Activated CD8-positive, alpha-beta memory T cell treated with anti-CD3 and anti-CD28 coated beads, Interleukin-2, amount 50 U/mL, for 1 hour (primary cell): ENCODE data around the gene ELF1.
"Not testable (repeated sequence)": the region's sequence is repeated elsewhere in the genome, so short reads cannot be mapped to it uniquely, and the experiment has no call there.

Experiments
- DNase-seq: peaks from one replicate; pipeline ENCODE4 v3.0.0-alpha.2; 2020; ENCODE audit errors: extremely low read depth

The ELF1 gene

DNA sequence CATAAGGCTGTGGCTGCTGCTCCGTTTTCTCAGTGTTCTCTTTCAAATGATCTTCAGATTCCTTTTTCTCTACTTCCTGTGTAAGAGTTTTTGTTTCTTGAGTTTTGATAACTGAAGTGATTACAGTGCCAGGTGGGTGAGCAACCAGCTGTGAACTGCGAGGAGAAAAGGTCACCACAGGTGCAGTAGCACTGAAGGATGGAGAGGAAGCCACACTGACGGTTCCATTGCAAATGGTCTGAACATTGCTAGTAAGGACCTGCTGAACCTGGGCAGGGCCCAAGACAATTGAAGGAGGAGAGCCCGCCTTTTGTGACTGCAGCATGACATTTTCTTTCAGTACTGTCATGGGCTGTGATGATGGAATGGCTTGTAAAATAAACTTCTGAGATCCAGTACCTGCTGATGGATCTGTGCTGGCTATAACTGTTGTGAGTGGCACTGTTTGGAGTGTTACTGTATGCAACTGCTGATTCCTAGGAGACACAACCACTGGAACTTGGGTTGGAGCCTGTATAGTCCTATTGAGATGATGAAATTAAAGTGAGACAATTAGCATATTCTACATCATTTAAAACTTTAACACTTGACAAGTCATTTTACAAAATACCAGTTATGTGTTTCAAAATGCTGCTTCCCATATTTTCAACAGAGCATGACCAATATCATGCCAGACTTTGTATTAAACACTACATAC is 85.5 kb downstream of the ELF1 start:
- no peak for DNase-seq

GRCh38 chr13:40932252-40932651 is 86.9 kb downstream of the ELF1 start:
- no peak for DNase-seq

GRCh38 chr13:40931719-40932118 is 87.4 kb downstream of the ELF1 start:
- DNase-seq, result no peak

DNA sequence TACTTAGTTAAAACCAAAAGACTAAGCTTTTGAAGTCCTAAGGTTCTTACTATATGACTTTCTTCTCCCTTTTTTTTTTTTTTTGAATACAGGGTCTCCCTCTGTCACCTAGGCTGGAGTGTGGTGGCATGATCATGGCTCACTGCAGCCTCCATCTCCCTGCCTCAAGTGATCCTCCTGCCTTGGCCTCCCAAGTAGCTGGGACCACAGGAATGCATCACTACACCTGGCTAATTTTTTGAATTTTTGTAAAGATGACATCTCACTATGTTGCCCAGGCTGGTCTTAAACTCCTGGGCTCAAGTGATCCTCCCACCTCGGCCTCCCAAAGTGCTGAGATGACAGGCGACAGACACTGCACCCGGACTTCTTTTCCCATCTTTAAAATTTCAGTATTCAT is 89.2 kb downstream of the ELF1 start:
- DNase-seq, result not testable (repeated sequence)

GRCh38 chr13:40928980-40929379 is 90.1 kb downstream of the ELF1 start:
- no peak for DNase-seq

DNA sequence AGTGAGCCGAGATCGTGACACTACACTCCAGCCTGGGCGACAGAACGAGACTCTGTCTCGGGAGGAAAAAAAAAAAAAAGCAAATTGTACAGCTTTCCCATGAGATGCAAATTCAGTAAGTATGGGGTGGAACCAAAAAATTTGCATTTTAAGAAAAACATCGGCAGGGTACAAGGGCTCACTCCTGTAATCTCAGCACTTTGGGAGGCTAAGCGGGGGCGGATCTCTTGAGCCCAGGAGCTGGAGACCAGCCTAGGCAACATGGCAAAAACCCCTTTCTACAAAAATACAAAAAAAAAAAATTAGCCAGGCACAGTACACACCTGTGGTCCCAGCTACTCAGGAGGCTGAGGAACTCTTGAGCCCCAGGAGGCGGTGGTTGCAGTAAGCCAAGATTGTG is 91.2 kb downstream of the ELF1 start:
- no peak for DNase-seq

DNA sequence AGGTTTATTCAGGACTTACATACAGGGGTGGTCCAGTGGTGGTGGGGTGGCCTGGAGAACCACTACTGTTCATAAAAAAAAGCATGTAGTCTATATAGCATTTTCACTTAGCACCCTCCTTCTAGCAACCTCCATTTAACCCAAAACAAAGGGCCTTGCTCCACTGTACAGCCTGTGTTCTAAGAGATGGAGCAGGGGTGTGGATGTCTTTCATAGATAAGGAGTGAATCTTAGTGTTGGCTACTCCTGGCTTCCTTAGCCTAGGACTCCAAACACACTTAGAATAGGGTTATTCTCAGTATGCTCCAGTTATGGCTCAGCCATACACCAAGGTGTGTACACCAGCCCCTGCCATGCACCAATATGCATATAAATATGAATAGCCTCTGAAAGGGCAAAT is 95.2 kb downstream of the ELF1 start:
- no peak for DNase-seq

- DNase-seq, result no peak
Measured at GRCh38 chr13:40922437-40923040, 96.6 kb downstream of the ELF1 start.

- no peak for DNase-seq
Measured at GRCh38 chr13:40920826-40921225, 98.3 kb downstream of the ELF1 start.

GRCh38 chr13:40919901-40920300 is 99.2 kb downstream of the ELF1 start:
- DNase-seq, result not testable (repeated sequence)

DNA sequence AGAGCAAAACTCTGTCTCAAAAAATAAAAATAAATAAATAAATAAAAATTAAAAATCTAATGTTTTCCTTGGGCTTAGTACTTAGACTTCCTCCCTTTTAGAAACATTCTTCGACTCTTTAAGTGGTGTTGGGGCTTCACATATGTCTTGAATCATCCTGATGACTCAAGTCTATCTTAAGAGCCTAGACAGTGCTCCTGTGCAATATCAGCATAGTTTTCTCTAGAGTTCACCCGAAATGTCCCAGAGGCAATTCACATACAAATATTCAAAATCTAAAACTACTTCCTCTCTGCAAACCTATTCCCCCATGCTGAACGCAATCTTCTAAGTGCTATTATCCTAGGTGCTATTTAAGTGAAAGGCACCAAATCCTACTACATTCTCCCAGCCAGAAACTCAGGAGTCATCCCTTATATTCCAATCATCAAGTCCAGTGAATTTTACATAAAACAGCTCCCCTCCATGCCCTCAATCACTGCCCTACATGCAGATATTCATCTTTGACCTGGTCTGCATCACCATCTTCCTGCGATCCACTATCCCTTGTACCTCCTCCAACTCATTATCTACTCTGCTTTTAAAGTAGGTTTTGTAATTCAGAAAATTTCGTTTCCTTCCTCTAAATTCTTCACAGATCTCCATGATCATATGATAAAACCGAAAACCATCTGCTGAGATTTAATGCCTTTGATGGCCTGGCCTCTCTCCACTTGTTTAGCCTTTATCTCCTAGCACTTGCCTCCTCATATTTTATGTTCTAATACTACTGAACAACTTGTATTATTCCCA is 102.7 kb downstream of the ELF1 start:
- no peak for DNase-seq

DNA sequence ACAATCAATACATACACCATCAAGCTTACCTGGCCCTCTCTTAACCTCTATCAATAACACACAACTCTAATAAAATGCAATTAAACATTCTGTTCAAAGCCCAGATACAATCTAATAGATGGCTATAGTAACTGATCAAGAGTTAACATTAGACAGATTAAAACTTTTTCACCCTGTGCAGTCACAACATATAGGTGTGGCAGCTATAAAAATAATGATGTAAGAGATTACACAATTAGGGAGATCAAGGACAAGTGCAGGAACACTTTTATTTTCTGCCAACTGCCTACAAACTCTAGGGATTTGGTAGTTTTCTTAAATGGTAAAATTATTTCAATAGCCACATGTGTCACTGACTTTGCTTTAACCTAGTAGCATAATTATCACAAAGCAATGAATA is 104.3 kb downstream of the ELF1 start:
- DNase-seq, result not testable (repeated sequence)

DNA sequence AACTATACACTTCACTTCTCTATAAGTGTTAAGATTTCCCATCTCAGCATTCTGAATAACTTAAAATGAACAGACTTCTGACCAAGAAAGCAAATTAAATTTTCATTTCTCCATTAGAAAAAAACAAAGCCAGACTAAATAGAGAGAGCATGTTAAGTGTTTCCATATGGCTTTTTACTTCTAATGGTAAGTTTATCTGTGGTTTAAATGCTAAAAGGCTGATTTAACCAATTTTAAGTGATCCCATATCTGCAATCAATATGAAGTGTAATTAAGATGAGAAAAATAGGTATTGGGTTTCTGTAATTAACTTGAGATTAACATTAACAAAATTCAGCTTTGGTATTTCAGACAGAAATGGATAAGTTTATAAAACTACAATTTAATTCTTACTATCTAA is 107.8 kb downstream of the ELF1 start:
- no peak for DNase-seq

DNA sequence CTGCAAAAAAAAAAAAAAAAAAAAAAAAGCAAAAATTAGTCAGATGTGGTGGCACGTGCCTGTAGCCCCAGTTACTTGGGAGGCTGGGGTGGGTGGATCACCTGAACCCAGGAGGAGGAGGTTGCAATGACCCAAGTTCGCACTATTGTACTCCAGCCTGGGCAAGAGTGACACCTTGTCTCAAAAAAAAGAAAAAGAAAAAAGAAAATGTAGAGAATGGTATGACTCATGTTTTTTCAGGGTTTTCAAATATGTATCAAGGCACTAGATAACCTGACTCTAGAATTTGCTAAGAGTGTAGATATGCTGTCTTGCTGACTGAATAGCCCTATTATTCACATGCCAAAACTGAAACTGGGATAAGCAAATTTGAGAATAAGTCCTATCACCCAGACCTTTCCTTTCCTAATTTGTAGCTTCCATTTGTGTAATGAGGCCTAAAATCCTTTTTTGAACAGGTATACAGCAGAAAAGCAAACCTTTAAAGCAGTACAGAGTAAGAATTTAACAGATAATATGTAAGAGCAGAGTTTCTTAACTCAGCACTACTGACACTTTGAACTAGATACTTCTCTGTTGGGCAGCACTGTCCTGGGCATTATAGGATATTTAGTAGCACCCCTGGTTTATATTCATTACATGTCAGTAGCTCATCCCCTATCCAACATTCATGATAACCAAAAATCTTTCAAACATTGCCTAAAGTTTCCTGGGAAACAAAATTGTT is 108.6 kb downstream of the ELF1 start:
- DNase-seq, result no peak

GRCh38 chr13:40909541-40910200 is 109.4 kb downstream of the ELF1 start:
- DNase-seq, result not testable (repeated sequence)

GRCh38 chr13:40908546-40908945 is 110.6 kb downstream of the ELF1 start:
- no peak for DNase-seq

DNA sequence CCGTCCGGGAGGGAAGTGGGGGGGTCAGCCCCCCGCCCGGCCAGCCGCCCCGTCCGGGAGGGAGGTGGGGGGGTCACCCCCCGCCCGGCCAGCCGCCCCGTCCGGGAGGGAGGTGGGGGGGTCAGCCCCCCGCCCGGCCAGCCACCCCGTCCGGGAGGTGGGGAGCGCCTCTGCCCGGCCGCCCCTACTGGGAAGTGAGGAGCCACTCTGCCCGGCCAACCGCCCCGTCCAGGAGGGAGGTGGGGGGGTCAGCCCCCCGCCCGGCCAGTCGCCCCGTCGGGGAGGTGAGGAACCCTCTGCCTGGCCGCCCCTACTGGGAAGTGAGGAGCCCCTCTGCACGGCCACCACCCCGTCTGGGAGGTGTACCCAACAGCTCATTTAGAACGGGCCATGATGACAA is 118.1 kb downstream of the ELF1 start:
- DNase-seq, result not testable (repeated sequence)

DNA sequence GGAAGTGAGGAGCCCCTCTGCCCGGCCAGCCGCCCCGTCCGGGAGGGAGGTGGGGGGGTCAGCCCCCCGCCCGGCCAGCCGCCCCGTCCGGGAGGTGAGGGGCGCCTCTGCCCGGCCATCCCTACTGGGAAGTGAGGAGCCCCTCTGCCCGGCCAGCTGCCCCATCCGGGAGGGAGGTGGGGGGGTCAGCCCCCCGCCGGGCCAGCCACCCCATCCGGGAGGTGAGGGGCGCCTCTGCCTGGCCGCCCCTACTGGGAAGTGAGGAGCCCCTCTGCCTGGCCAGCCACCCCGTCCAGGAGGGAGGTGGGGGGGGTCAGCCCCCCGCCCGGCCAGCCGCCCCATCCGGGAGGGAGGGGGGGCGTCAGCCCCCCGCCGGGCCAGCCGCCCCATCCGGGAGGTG is 118.5 kb downstream of the ELF1 start:
- not testable (repeated sequence) for DNase-seq

DNA sequence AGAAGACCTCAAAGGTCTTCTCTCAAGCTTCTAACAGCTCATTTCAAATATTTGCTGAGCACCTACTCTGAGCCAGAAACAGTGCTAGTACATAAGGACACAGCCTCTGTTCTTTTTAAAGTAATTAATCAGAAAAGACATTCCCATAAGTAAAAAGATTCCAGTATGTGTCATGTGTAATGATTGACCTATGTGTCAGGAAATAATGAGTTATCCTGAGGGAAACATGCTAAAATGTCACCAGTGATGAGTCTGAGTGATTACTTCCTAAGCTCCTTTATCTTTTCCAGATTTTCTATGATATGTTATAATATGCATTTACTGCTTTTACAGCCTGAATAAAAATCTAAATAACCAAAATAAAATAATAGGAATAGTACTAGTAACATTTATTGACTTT is 122.1 kb downstream of the ELF1 start:
- DNase-seq, result no peak

- no peak for DNase-seq
Measured at GRCh38 chr13:40895227-40896184, 123.6 kb downstream of the ELF1 start.

DNA sequence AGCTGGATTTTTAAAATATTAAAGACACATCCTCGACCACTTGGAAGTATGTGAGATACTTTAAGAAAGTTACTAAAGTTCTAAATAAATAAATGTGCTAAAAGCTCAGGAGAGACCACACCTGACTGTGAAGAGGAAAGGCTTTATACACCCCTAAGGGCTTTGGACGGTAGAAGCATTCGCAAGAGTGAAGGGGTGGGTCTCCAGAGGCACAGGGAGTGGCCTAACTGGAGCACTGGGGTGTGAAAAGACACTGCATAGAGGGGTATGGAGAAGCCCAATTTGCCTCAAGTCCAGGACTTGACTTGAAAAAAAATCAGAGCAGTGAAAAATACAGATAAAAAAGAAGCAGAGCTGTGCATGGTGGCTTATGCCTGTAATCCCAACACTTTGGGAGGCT is 125.5 kb downstream of the ELF1 start:
- not testable (repeated sequence) for DNase-seq
